HL-60 (cell line): ENCODE results near the gene NDUFV1.
A peak's percentile ranks its signal among the peaks of the same experiment; 100 is the strongest.

Experiments
- DNase-seq, 2 experiments: peaks; one replicate each; pipeline ENCODE4 v3.0.0-alpha.2; 2010 to 2020; ENCODE audit warnings: low read depth in 1 of 2, low spot score in 1 of 2
- H3K27ac ChIP-seq: fragments of 250-450 bp; sonication (Bioruptor Pico); replicated peaks from 2 replicates; pipeline ENCODE4 v1.5.1; 2020; ENCODE audit warnings: mild to moderate bottlenecking, moderate library complexity
- H3K27me3 ChIP-seq: fragments of 250-450 bp; sonication (Bioruptor Pico); 2 replicates; pipeline ENCODE4 v1.5.1; 2021; ENCODE audit warnings: mild to moderate bottlenecking, moderate library complexity; ENCODE audit not compliant: insufficient read depth, poor library complexity, severe bottlenecking
- H3K4me3 ChIP-seq: replicated peaks from 2 replicates; pipeline ENCODE4 v1.5.1; 2011; ENCODE audit warnings: mild to moderate bottlenecking, control low read depth, low read length; ENCODE audit not compliant: insufficient read depth
- CTCF ChIP-seq: IDR thresholded peaks from one replicate; pipeline ENCODE4 v1.5.1; 2011; ENCODE audit warnings: low read length, control low read depth, inconsistent platforms; ENCODE audit not compliant: insufficient read depth
- GABPA ChIP-seq: IDR thresholded peaks from 2 replicates; pipeline ENCODE4 v1.6.1; 2012; ENCODE audit warnings: low read depth
- POLR2AphosphoS5 ChIP-seq: IDR thresholded peaks from 2 replicates; pipeline ENCODE4 v1.6.1; 2012; ENCODE audit warnings: low read depth
- REST ChIP-seq: IDR thresholded peaks from 2 replicates; pipeline ENCODE4 v1.6.1; 2012; ENCODE audit warnings: low read depth; ENCODE audit not compliant: insufficient replicate concordance
- SPI1 ChIP-seq: IDR thresholded peaks from 2 replicates; pipeline ENCODE4 v1.6.1; 2012; ENCODE audit warnings: low read depth, mild to moderate bottlenecking, borderline replicate concordance

The NDUFV1 gene

GRCh38 chr11:67630943-67631331 is 24.2 kb downstream of the NDUFV1 start:
- peak overlapping the region; percentile 48 for H3K27ac ChIP-seq
- no peak for TF ChIP-seq GABPA
- TF ChIP-seq CTCF, result no peak

DNA sequence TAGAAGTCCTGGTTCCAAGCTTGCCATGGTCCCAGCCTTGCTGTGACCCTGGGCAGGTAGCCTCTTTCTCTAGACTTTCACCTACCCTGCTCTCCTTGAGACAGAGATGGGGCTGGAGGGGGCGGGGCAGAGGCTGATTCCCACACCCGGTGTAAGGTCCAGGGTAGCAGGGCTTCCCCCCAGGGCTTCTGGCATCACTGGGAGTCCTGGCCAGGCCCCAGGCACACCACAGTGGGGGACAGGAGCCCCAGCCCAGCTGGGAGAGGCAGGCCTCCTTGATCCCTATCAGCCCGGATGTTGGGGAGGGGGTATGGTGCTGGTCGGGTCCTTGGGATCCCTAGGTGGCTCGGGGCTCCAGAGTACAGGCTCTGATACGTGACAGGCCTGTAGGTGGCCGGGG is 24.7 kb downstream of the NDUFV1 start:
- DNase-seq, result no peak
- H3K27ac ChIP-seq, result no peak overlapping the region
- TF ChIP-seq REST, result no peak
- TF ChIP-seq SPI1, result no peak
- TF ChIP-seq CTCF, result no peak
- no peak for TF ChIP-seq POLR2AphosphoS5
- TF ChIP-seq GABPA, result no peak
- no peaks in the 10 kb centered on the region for H3K27me3 ChIP-seq
- H3K4me3 ChIP-seq, result no peak overlapping the region

More at GRCh38 chr11:67630943-67631331, 24.2 kb downstream of the NDUFV1 start:
- DNase-seq, result no peak
- Histone ChIP-seq H3K27me3 (no peaks in the 10 kb centered on the region), H3K4me3 (peak overlapping the region; percentile 77)

- no peak overlapping the region for H3K27ac ChIP-seq
- no peak for TF ChIP-seq CTCF
- TF ChIP-seq REST, result no peak
- TF ChIP-seq POLR2AphosphoS5, result no peak
- no peak for TF ChIP-seq GABPA
- TF ChIP-seq SPI1, result no peak
- H3K27me3 ChIP-seq, result no peaks in the 10 kb centered on the region
- no peak overlapping the region for H3K4me3 ChIP-seq
- DNase-seq, result no peak
These were observed 25.1 kb downstream of the NDUFV1 start for GRCh38 chr11:67631853-67632174.

DNA sequence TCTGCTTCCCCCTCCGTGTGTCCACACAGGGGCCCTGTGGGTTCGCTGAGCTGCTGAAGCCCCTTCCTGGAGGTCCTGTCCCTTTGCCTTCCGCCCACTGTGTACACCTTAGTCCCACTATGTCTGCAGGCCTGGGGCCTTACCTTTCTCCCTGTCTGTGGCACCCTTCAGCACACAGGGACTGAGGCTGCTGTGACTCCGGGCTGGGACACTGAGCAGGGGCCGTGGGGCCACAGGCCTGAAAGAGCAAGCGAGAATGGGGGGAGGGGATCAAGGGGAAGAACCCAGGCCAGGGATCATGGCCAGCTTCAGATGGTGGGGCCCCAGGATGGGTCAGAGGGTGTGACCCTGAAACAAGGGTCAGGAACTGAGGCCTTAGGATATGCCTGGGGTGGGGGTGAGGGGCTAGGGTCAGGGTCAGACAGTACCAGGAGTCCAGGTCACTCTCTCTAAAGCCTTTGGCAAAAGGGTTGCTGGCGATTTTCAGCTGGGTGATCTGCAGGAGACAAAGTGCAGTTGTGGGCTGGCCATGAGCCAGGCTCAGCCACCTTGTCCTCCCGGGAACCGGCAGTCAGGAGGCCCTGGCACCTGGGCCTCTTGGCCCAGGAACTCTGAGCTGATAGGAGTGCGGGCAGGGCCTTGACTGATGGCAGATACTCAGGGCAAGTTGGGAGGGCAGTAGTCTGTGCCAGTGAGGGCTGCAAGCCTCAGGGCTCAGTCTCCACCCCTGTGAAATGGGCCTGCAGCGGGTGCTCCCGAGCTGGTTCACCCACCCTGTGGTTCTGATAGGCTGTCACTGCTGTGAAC is 25.6 kb downstream of the NDUFV1 start:
- no peak overlapping the region for H3K27ac ChIP-seq
- TF ChIP-seq POLR2AphosphoS5 (no peak), SPI1 (no peak), REST (no peak), GABPA (no peak), CTCF (no peak)
- no peak for DNase-seq
- H3K27me3 ChIP-seq, result no peaks in the 10 kb centered on the region
- no peak overlapping the region for H3K4me3 ChIP-seq
